Left lung (tissue), 10 donors: ENCODE results near the gene SLX4IP. TPM values are rescaled to one million over a fixed set of nuclear protein-coding genes. Genes with fewer than 3 reads are reported as not detected.
A peak's percentile ranks its signal among the peaks of the same experiment; 100 is the strongest.

ENCODE experiments used
- ATAC-seq: fragments of 200-7000 bp; cut with Tn5 transposase; one replicate; pipeline ENCODE4 v1.9.1; 2020; ENCODE audit warnings: moderate library complexity
- DNase-seq, 4 donors: peaks; one replicate each; pipeline ENCODE4 v3.0.0-alpha.2; 2013 to 2020
- H3K27ac ChIP-seq, 2 donors: fragments of 200-600 bp; sonication (generic) in 1 of 2; one replicate each; pipeline versions ENCODE4 v1.5.0 to v1.8.0; 2020 to 2021
- H3K27me3 ChIP-seq, 2 donors: fragments of 200-600 bp; sonication (generic) in 1 of 2; one replicate each; pipeline versions ENCODE4 v1.5.0 to v1.8.0; 2020 to 2021
- H3K36me3 ChIP-seq, 2 donors: fragments of 200-600 bp; sonication (generic) in 1 of 2; one replicate each; pipeline versions ENCODE4 v1.5.0 to v1.8.0; 2020 to 2021
- H3K4me1 ChIP-seq, 2 donors: fragments of 200-600 bp; one replicate each; pipeline ENCODE4 v1.8.0; 2021
- H3K4me3 ChIP-seq, 2 donors: fragments of 200-600 bp; sonication (generic) in 1 of 2; one replicate each; pipeline versions ENCODE4 v1.5.0 to v1.8.0; 2020 to 2021; ENCODE audit warnings: mild to moderate bottlenecking in 1 of 2
- H3K9me3 ChIP-seq, 2 donors: fragments of 200-600 bp; sonication (generic) in 1 of 2; one replicate each; pipeline versions ENCODE4 v1.5.0 to v1.8.0; 2020 to 2021
- CTCF ChIP-seq, 2 donors: fragments of 200-600 bp; sonication (generic) in 1 of 2; IDR thresholded peaks; one replicate each; pipeline versions ENCODE4 v1.5.0 to v1.8.0; 2021; ENCODE audit warnings: antibody characterized with exemption in 2 of 2
- intact Hi-C, 2 donors: fragments of 100-400 bp; cut with DNase I; formaldehyde crosslinking; loops; one replicate each; pipeline versions ENCODE4 v1.11.2 to v1.14.2; 2022
- polyA plus RNA-seq, 6 donors: library from polyadenylated mRNA; unstranded; fragments of 120-200 nt; gene quantifications; one replicate each; pipeline ENCODE4 v1.2.1, GENCODE V29; 2013; ENCODE audit not compliant: insufficient read length in 6 of 6
- total RNA-seq, 2 donors: library from RNA; stranded (reverse); fragmentation: NEBNext Ultra II Directional; extraction: Animal tissue kit (Norgen Biotek cat#: 25700); gene quantifications; one replicate each; pipeline ENCODE4 v1.2.1, GENCODE V29; 2021
- donor health status: DM: no; HTN: yes; CAD: no.
- donor health status: DM: no; HTN: no; CAD: no.

SLX4IP gene
- total and polyA plus RNA-seq, 8 donors = 6.0 to 12.3 (median 10.3) TPM

GRCh38 chr20:10668677-10669368 lies 233.7 kb downstream of the SLX4IP start:
- no peaks in the 10 kb centered on the region for H3K27me3 ChIP-seq
- no peak for ATAC-seq
- peaks cover 0 to 26% of the 10 kb centered on the region in 2 donors for H3K36me3 ChIP-seq
- DNase-seq = no peak
- intact Hi-C loops = no loop called here
- TF ChIP-seq CTCF (IDR thresholded peaks at IDR 0.05) = no peak
- H3K9me3 ChIP-seq = no peaks in the 10 kb centered on the region
- H3K4me3 ChIP-seq = no peak overlapping the region
- H3K4me1 ChIP-seq = peaks cover 19 to 75% of the 10 kb centered on the region in 2 donors
- no peak overlapping the region for H3K27ac ChIP-seq

DNA sequence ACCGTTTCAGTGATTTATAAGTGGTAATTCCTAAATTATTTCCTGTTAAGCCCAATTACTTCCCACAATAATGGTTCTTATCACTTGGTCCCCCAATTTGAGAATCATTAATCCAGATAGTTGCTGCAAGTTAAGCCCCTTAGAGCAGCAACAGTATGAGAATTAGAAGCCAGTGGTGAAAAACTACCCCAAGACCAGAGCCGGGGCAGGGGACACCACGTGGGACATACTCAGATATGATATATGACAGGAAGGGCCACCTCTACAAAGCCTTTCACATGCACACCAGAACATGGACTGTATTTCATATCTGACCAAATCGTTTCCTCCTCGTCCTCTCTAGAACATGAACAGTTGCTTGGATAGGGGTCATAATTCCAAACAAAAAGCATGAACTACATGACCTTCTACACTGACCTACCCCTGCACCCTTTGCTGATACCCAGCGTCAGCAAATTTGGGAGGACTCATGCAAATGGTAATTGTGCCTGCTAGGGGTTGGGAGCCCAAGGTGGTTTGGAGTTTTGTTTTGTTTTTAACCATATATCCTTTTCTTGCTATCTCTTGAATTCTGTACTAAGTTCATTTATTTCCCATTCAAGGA lies 234.8 kb downstream of the SLX4IP start:
- Histone ChIP-seq H3K27me3 (no peaks in the 10 kb centered on the region), H3K27ac (peak overlapping the region in 1 of 2 donors; percentile 99), H3K36me3 (peaks cover 0 to 24% of the 10 kb centered on the region in 2 donors), H3K4me1 (peaks cover 15 to 74% of the 10 kb centered on the region in 2 donors), H3K4me3 (peak overlapping the region in 1 of 2 donors; percentile 73), H3K9me3 (no peaks in the 10 kb centered on the region)
- TF ChIP-seq CTCF (IDR thresholded peaks at IDR 0.05) = no peak
- DNase-seq = no peak
- ATAC-seq = no peak
- intact Hi-C loops = loop anchor here in 1 of 2 donors (10.0 kb wide), 2 partner anchors 545 to 595 kb away; no protein-coding TSS in a partner anchor

DNA sequence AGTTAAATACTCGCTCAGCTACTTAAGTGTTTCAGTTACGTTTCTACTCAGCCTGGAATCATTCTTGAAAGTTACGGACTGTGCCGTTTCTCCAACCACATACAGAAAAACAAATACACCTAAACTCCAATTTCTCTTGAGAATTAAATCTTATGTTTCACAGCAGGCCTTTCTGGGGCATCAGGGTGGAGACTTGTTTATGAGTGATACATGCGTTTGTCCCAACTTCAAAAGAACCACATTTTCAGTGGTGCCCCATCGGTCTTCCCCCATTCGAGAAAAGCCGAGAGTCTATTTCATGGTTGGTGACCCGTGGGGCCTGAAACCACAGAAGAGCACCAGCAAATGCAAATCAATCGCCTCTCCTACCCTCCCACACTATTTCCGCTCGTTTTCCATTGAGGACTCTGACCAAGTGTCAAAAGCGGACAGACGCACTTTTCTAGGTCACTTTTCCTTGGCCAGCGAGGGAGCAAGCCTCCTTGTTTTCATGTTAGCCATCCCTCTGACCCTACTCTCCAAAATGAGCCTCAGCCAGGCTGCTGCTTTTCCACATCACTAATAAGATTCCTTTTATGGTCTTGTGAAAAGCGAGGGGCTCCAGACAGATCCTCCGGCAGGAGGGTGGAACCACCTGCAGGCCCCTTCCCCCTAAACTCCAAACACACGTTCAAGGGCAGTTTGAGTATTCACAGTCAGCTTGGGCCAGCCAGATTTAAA lies 235.6 kb downstream of the SLX4IP start:
- Histone ChIP-seq H3K27me3 (peaks cover 0 to 4% of the 10 kb centered on the region in 2 donors), H3K9me3 (no peaks in the 10 kb centered on the region), H3K27ac (peak overlapping the region; percentile 98 to 99), H3K4me1 (peaks cover 10 to 74% of the 10 kb centered on the region in 2 donors), H3K36me3 (peaks cover 0 to 24% of the 10 kb centered on the region in 2 donors), H3K4me3 (peak overlapping the region; percentile 73 to 82)
- intact Hi-C loops = loop anchor here in 1 of 2 donors (10.0 kb wide), 2 partner anchors 544 to 594 kb away; no protein-coding TSS in a partner anchor
- DNase-seq (no peak), ATAC-seq (no peak)
- TF ChIP-seq CTCF (IDR thresholded peaks at IDR 0.05) = no peak

DNA sequence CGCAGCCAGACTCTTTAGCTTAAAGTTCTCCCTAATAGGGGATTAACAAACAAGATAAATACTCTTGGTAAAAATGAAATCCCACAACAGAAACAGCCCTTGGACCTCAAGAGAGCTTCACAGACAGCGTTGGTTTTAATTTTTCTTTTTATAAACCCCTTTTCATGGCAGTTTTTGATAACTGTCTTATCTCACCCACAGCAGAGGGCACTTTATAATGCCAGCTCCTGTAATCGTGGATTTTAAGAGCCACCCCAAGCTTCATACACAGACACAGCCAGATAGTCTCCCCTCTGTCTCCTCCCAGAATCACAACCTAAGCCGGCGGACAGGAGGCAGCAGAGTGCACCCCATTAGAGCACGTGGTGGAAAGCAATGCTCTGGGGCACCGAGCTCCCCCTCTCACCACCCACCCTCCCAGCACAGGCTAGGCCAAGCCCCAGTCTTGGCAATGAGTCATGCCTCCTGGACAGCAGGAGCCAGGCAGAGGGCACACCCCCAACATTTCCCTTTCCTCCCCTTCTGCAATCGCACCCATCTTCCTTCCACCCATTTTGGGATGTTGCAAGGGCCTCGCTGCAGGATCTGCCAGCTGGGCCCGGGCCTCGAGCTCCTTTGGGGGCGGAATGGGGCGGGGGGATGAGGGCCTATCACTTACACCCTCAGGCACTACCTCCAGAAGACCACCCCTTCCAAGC lies 236.3 kb downstream of the SLX4IP start:
- H3K36me3 ChIP-seq = peaks cover 0 to 24% of the 10 kb centered on the region in 2 donors
- peaks cover 0 to 11% of the 10 kb centered on the region in 2 donors for H3K27me3 ChIP-seq
- DNase-seq = peak; percentile 72 to 91 (median 88)
- H3K4me3 ChIP-seq = peak overlapping the region; percentile 73 to 82
- peak; percentile 57 for ATAC-seq
- H3K9me3 ChIP-seq = no peaks in the 10 kb centered on the region
- H3K4me1 ChIP-seq = peaks cover 9 to 69% of the 10 kb centered on the region in 2 donors
- peak; percentile 41 to 42 for TF ChIP-seq CTCF (IDR thresholded peaks at IDR 0.05)
- H3K27ac ChIP-seq = peak overlapping the region; percentile 98 to 99
- intact Hi-C loops = loop anchor here in 1 of 2 donors (10.0 kb wide), 2 partner anchors 543 to 593 kb away; no protein-coding TSS in a partner anchor
